Activated T-helper 1 cell treated with anti-CD3 and anti-CD28 coated beads, Interleukin-2, amount 50 U/mL, for 16 hours (primary cell): ENCODE results near the gene SLF1.
"Not testable (repeated sequence)": the region's sequence is repeated elsewhere in the genome, so short reads cannot be mapped to it uniquely, and the experiment has no call there.

Experiments used
- DNase-seq, 2 donors: peaks; one replicate each; pipeline ENCODE4 v3.0.0-alpha.2; 2020; ENCODE audit warnings: low read depth in 1 of 2, low spot score in 1 of 2

Gene SLF1

DNA sequence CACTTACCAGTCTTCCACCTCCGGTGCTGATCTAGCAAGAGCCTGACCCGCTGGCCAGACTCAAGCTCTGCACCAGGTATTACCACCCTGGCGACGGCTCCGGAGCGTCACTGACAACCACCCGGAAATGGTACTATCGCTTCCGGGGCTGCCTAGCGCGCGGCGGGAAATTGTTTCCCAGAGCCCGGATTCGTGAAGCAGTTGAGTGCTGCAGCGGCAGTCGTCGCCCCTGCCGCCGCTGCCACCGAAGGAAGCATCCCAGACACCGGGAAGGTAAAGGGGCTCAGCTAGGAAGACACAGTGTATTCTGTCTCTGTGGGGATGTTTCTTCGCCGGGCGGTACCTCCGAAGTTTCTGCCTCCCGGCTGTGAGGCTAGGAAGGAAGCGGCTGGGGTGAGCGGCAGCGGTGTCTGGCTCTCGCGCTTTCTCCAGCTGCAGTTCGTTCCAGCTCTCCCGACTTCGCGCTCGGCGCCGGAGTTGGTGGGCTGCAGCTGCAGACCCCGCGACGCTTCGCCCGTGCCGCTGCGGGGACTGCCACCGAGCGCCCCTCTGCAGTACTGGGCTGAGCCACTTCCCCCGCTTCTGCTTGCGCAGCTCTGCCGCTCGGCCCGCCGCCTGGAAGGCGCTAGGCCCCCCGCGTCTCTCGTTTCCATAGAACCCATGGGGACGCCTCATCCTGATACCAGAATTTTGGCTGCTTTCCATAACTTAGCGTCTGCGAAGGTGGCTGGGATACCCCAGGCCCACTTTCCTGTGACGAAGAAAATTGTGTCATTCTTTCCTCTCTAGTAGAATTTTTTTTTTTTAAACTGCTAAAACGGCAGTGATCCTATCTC is at the start of gene SLF1, which contains the start of gene KIAA0825:
Gene SLF1, plus strand, starts transcription at position 177 of the 836 bp plus-strand sequence. CDS start 10,142 bp downstream, outside the sequence.
Gene KIAA0825, minus strand, starts transcription at position 112 of the 836 bp plus-strand sequence. CDS start 81,478 bp downstream, outside the sequence.
- DNase-seq = peak; percentile 68 to 77

DNA sequence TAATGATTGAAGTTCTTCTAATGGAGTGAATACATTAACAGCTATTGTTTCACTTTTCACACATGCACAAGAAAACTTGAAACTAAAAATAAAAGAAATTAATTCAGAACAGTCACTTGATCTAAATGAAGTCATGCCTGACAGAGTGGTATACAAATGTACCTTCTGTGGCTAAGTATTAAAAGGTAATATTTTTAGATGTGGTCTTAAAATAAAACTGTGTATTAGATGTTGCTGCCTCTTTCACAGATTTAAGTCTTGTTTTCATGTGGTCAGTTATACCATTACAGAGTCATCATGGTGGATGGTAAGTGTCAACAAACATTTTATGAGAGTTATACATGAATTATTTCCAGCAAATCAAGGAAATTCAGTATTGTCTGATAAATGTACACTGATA is 47.1 kb upstream of the SLF1 start:
- DNase-seq = no peak

DNA sequence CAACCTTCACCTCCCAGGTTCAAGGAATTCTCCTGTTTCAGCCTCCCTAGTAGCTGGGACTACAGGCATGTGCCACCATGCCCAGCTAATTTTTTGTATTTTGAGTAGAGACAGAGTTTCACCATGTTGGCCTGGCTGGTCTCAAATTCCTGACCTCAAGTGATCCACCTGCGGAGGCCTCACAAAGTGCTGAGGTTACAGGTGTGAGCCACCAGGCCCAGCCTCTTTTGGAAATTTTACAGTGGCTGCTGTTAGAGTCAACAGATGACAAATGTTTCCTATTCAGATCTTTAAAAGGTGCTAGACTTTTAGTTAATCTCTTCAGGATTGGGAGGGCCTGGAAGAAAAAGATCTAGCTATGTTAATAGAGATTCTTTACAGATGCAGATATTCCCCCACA is 45.1 kb upstream of the SLF1 start:
- DNase-seq = not testable (repeated sequence)

DNA sequence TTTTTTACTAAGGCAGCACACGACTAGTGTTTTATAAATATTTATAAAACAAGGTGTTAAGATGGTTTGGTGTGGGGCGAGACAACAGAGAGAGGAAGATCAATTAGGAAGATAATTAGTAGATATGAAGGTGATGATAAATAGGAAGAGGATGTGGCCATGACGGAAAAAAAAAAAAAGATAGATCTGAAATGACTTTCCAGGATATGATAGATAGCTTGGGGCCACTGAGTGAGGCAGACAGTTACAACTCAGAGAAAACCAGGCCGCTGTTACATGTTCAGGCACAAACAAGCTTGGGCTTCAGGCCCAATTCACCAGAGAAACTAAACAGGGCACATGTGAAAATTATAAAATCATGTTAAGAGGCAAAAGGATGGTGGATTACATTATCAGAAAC is 43.3 kb upstream of the SLF1 start:
- no peak for DNase-seq

DNA sequence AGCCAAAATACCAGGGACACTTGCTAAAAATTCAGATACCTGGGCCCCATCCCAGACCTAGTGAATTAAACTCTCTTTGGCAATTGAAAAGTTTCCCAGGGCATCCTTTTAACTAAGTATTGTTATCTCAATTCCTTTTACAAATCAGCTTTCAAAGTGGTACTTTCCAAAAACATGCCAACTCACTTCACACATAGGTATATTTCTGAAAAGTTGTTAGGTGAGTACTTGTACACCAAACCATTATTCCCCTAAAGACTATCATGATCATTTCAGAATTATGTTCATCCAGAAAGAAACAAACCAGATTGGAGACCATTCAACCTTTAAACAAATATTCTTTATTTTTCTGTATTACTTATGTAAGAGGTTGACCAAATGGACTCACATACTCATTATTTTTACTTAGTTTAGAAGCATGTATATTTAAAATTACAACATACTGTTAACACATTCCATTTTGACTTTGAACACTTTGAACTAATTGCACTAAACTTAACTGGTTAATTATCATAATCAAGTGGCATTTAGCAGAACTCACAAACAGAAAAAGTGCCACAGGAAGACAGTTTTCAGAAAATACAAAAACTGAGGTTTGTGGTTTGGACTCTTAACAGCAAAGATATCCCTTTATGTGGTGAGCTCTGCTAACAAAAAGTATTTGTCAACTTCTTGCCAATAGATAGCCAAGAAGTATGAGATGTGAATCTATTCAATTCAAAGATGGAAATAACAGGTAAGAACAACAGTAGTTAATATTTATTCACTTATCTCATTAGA is 40.8 kb upstream of the SLF1 start:
- DNase-seq = no peak

DNA sequence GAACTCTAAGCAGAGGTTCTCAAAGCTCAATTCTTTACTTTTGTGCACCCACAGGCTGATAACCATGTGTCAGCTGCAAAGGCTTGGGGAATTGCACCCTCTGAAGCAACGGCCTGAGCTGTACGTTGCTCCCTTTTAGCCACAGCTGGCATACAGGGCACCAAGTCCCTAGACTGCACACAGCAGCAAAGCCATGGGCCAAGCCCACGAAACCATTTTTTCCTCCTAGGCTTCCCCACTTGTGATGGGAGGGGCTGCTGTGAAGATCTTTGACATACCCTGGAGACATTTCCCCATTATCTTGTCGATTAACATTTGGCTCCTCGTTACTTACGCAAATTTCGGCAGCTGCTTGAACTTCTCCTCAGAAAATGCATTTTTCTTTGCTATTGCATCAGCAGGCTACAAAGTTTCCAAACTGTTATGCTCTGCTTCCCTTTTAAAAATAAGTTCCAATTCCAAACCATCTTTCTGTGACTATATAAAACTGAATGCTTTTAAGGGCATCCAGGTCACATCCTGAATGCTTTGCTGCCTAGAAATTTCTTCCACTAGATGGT is 23.1 kb upstream of the SLF1 start:
- DNase-seq = no peak

DNA sequence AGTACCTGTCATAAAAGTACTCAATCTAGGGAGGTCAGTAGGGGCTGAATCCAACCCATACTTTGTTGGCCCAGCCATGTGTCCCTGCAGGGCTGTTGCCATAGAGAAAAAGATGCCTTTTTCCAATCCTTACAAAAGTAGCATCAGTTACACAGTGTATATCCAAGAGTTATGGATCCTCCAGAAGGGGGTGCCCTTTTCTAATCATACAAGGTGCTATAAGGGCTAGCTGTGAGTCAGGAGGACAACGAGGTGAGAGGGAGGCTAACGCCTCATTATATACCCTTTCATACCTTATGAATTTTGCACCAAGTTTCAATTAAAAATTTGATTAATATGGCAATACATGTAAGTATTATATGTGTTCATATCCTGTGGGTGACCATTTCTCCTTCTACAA is 4.9 kb upstream of the SLF1 start:
- DNase-seq = no peak

DNA sequence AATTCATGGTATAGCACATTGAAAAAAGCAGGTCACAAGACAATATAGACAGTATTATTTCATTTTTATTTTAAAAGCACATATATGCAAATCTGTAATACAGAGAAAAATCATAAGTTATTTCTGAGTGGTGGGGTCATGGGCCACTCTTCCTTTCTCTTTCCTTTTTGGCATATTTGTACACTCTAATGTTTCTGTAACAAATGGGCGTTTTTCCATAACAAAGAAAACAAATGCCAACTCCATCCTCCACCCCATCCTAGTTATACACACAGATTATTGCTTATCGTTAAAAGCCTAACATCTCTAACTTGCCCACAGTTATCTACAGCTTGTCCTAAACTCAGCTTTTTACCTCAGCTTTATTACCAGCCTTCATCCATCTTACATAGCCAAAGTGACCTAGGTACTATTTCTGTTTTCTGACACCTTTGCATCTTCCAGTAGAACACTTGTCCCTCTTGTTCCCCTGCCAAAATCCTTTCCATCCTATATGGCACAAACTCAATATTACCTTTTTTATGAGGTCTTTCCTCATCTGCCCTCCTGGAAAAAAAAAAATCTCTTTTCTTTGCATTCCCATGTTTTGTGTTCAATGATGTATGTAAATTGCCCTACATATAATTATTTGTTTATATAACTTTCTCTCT is 4.2 kb upstream of the SLF1 start:
- DNase-seq = no peak

DNA sequence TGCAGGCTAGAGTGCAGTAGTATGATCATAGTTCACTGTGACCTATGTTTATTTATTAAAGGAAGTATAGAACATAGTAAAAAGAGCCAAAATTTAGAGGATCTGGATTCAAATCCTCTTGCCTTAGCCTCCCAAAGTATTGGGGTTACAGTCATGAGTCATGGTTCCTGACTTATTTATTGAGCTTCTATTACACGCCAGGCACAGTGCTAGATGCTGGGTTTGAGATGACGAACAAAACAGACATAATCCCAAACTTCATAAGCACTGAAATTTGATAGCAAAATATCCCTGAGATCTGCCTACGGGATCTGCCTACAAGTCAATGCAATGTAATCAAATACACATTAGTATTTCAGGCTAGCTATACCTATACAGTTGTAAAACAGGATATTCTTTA is 2.6 kb upstream of the SLF1 start:
- DNase-seq = no peak

DNA sequence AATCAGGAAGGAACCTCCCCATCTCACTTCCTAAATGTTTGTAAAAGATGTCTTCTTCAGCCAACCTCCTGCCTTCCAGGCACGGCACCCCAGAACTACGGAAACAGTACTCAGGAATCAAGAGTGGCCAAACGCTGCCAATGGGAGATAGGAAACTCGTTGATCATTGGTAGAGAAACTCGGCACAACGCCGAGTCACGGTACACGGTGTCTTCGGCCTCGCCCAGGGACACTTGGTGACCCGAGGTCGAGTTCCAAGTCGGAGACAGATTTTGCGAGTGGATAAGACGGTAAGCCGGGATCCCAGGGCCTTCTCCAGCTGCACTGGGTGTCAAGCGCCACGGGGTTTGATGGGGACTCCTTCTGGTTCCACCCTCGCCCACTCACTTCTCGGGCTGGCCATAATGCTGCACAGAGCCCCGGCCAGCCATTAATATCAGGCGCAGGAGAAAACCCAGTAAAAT is 408 bp upstream of the SLF1 start:
- peak; percentile 7 to 8 for DNase-seq

DNA sequence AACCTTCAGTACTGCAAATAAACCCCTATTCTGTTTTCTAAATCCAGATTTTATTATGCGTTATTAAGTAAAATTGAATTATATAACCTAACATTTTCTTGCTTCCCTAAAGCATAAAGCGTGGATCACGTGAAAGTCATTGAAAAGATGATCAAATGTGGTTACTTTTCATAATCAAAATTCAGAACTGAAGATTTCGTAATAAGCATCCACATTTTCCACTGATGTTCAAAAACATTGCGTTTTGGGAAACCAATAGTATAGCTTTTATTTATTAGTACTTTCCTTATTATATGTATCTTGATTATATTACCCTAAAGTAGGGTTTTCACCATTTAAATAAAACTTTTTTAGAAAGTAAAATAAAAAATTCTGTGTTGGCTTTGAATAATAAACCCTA is 1.8 kb downstream of the SLF1 start:
- no peak for DNase-seq

DNA sequence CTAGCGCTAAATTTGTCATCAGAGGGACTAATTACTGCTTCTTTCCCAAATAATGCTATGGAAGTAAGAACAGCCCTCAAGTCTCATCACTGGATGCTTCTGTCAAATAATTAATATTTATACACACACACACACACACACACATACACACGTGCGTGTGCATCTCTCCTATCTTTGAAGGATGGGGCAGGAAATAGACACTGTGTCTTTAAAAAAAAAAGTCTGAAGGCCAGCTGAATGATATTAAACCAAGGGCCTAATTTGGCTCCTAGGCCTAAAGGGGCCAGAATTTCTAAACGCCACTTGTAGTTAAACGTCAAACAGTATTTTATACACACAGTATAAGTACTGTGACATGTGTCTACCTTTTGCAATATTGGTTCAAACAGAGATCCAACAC is 3.3 kb downstream of the SLF1 start:
- DNase-seq = no peak

DNA sequence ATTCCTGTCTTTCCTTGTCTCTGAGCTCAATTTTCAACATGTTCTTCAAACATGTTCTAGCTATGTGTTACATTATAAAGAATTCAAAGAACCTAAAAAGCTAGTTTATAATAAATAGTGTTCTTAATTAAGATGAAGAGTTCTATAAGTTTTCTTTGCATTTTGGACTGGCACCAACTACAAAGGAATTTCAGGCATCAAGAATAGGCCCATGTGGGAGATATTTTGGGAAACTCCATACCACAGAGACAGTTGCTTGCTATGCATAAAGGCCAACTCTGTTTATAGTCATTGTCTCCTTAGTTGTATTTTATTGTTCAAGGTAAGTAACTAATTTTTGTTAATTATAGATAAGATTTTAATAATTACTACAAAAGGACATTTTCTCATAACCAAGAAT is 4.5 kb downstream of the SLF1 start:
- DNase-seq = no peak

DNA sequence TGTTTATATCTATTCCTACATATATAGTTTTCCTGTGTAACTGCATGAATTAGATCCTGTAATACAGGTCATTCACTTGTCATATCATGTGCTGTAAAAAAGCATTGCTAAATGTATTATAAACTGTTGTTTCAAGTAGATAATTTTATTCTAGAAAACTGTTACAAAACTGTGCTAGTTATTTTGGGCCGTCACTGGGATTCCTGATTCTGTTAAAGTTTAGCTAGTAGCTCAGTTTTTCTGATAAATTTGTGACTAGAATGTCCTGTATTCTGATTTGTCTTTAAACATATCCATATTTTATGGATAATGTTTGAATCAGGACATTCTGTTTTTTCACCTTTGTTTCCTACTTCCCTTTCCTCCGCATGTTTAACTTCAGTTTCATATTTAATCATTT is 5.4 kb downstream of the SLF1 start:
- no peak for DNase-seq

DNA sequence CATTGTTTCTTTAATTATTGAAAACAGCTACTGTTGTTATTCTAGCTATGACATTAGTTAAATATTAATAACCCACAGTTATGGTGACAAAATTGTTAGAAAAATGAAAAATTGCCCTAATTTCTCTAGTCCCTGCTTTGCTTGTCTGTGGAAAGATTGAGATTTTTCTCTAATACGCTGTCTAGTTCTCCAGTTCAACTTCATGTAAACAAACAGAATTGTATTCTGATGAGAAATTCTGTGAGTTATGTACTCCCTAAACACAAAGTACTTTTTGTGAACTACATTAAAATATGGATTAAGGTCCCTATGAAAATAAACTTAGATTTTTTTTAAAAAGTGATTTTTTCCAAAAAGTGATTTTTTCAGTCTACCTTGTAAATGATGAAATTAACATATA is 8.7 kb downstream of the SLF1 start:
- no peak for DNase-seq

DNA sequence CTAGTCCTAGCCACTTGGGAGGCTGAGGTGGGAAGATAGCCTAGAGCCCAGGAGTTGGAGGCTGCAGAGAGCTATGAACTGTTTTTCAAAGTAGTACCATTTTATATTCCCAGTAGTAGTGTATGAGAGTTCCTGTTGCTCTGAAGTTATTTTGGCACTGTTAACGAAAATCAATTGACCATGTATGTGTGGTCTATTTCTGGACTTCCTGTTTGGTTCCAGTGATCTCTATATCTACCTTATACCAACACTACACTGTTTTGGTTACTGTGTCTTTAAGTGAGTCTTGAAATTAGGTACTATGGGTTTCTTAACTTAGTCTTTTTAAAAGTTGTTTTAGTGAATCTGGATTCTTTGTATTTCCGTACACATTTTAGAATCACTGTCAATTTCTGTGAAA is 13.6 kb downstream of the SLF1 start:
- no peak for DNase-seq

DNA sequence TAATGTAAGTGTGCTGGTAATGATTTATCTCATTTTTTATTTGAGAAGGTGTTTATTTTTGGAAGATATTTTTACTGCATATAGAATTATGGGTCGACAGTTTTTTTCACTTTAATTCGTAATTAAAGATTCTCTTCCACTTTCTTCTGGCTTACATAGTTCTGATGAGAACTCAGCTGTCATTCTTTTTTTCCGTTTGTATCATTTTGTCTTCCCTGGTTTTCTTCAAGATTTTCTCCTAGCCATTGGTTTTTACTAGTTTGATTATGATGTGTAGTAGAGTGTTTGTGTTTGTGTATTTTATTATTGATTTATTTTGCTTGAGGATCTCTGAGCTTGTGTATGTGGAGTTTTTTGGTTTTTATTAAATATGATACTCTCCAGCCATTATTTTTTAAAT is 21.7 kb downstream of the SLF1 start:
- DNase-seq = no peak

DNA sequence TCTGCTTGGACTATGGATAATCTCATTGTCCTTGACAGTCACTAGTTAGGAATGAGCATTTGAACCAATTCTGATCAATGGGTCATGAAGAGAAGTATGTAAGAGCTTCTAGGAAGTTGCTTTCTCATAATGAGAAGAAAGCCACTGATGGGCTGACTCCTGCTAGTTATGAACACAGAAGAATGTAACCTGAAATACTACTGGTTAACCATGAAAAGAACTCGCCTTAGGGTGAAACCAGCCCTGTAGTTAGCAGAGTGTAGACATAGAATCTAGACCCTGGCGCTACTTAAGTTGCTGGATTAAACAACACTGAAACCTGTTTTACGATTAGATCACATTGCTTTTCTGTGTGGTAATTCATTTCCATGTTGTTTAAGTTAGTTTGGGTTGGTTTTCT is 26.6 kb downstream of the SLF1 start:
- DNase-seq = no peak

DNA sequence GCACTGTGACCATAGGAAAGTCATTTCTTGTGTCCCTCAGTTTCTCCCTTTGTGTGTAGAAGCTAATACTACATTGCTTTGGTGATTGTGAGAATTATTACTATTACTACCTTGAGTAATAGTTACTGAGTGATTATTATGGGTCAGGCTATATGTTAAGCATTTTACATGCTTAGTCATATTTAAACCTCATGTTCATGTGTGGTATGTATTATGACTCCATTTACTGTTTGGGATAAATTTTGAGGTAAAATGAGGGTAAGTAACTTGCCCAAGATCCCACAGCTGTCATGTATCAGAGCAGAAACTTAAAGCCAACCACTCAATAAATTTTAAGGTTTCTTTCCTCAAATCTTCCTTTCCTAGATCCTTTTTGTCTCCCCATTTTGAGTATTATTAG is 28.3 kb downstream of the SLF1 start:
- DNase-seq = no peak

DNA sequence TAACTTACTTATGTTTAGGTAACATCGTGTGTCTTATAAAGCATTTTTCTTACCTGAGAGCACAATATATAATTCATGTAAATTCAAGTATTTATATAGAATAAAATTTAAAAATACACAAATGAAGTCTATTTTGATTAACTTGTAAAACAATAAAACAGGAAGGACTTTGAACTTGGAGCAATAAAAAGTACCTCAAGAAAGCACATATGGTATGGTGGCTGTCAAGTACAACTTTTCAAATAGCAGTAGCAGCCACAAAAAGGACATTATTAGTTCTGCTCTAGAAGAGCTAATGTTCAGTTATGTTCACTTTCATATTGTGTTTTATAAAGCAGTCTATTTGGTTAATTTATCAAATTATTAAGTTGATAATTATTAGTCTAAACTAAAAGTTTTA is 31.4 kb downstream of the SLF1 start:
- DNase-seq = no peak

DNA sequence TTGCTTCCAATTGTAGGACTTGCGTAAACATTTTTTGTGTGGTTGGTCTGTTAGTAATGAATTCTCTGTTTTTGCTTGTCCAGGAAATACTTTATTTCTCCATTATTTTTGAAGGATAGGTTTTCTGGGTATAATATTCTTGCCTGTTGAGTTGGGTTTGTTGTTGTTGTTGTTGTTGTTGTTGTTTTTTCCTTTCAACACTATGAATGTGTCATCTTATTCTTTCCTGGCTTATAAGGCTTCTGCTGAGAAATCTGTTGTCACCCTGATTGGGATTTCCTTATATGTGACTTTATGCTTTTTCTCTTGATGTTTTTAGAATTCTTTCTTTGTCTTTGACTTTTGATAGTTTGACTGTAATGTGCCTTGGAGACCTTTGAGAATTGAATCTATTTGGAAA is 39.8 kb downstream of the SLF1 start:
- no peak for DNase-seq
